HCT116 (cell line): Measurements from ENCODE around the gene MNX1. TPM values are rescaled to one million over a fixed set of nuclear protein-coding genes. Genes with fewer than 3 reads are reported as not detected.

Experiments used
- ATAC-seq: fragments of 200-7000 bp; cut with Tn5 transposase; 2 replicates; pipeline ENCODE4 v1.9.1; 2020; ENCODE audit warnings: mild to moderate bottlenecking, moderate library complexity
- BruUV-seq: library from RNA; stranded (reverse); fragments of 400-500 nt; replicated peaks from 2 replicates; lab custom pipeline; 2021; lab: Mats Ljungman, UMichigan
- CTCF ChIA-PET: fragments of 300-600 bp; sonication (Branson Sonifier 250); formaldehyde crosslinking; loops from one replicate; lab custom pipeline; 2021; ENCODE audit warnings: antibody characterized with exemption; lab: Charles Lee
- POLR2A ChIA-PET: fragments of 300-600, 350-600 bp; sonication (Branson Sonifier 250); formaldehyde crosslinking; loops from one replicate; lab custom pipeline; 2021; ENCODE audit warnings: antibody characterized with exemption; lab: Charles Lee
- RAD21 ChIA-PET, 2 experiments: fragments of 300-600 bp; sonication (Branson Sonifier 250); formaldehyde crosslinking; loops; one replicate each; lab custom pipeline; 2023; ENCODE audit warnings: low total read pairs in 2 of 2; ENCODE audit not compliant: uncharacterized antibody in 2 of 2, unreplicated experiment in 2 of 2, low non-redundant PET in 1 of 2; lab: Charles Lee
- DNase-seq: peaks from one replicate; pipeline ENCODE4 v3.0.0-alpha.2; 2010; ENCODE audit warnings: low read depth, low spot score
- H2AFZ ChIP-seq: fragments of 200-600 bp; shearing (Covaris generic), sonication (generic); 2 replicates; pipeline ENCODE4 v1.6.1; 2017; ENCODE audit warnings: low read depth, mixed run types, mixed read lengths, antibody characterized with exemption, low read length; ENCODE audit not compliant: poor library complexity, severe bottlenecking
- H3K27ac ChIP-seq: 2 replicates; pipeline ENCODE4 v1.5.1; 2012; ENCODE audit warnings: low read depth, low read length
- H3K27me3 ChIP-seq: fragments of 200-600 bp; sonication (generic); 2 replicates; pipeline ENCODE4 v1.6.1; 2016; ENCODE audit warnings: mixed run types, low read length, mixed read lengths; ENCODE audit not compliant: insufficient read depth
- H3K36me3 ChIP-seq, 2 experiments: fragments of 200-500 bp in 1 of 2; fragments of 200-600 bp in 1 of 2; sonication (Bioruptor generic) in 1 of 2; sonication (generic) in 1 of 2; 2 replicates each; pipeline versions ENCODE4 v1.5.1 to v1.6.1; 2014 to 2016; ENCODE audit warnings: low read length in 2 of 2, inconsistent platforms in 1 of 2, mixed read lengths in 1 of 2, mixed run types in 1 of 2; ENCODE audit not compliant: insufficient read depth in 2 of 2, control insufficient read depth in 1 of 2
- H3K4me1 ChIP-seq, 2 experiments: fragments of 200-600 bp in 1 of 2; sonication (generic) in 1 of 2; 2 replicates each; pipeline versions ENCODE4 v1.5.1 to v1.6.1; 2012 to 2017; ENCODE audit warnings: low read length in 2 of 2, inconsistent platforms in 1 of 2, mild to moderate bottlenecking in 1 of 2, mixed read lengths in 1 of 2, mixed run types in 1 of 2, moderate library complexity in 1 of 2; ENCODE audit not compliant: insufficient read depth in 2 of 2, control insufficient read depth in 1 of 2
- H3K4me2 ChIP-seq: fragments of 200-600 bp; sonication (generic); 2 replicates; pipeline ENCODE4 v1.6.1; 2017; ENCODE audit warnings: mixed run types, low read length, mixed read lengths
- H3K4me3 ChIP-seq, 2 experiments: fragments of 200-600 bp in 1 of 2; sonication (generic) in 1 of 2; replicated peaks in 1 of 2; 2 replicates each; pipeline ENCODE4 v1.5.1; 2011 to 2016; ENCODE audit warnings: low read length in 2 of 2, control low read depth in 1 of 2, low read depth in 1 of 2, mild to moderate bottlenecking in 1 of 2, mixed read lengths in 1 of 2, mixed run types in 1 of 2
- H3K79me2 ChIP-seq: fragments of 200-600 bp; sonication (generic); 2 replicates; pipeline ENCODE4 v1.6.1; 2017; ENCODE audit warnings: mild to moderate bottlenecking, mixed run types, low read length, moderate library complexity, mixed read lengths; ENCODE audit not compliant: insufficient read depth
- H3K9ac ChIP-seq: fragments of 200-600 bp; sonication (generic); 2 replicates; pipeline ENCODE4 v1.6.1; 2016; ENCODE audit warnings: low read length, mixed read lengths
- H3K9me2 ChIP-seq: fragments of 200-600 bp; sonication (generic), shearing (Covaris generic); 2 replicates; pipeline ENCODE4 v1.6.1; 2017; ENCODE audit warnings: mixed run types, mild to moderate bottlenecking, moderate library complexity; ENCODE audit not compliant: insufficient read depth
- H3K9me3 ChIP-seq, 2 experiments: fragments of 200-500 bp in 1 of 2; fragments of 200-600 bp in 1 of 2; sonication (Bioruptor generic) in 1 of 2; sonication (generic) in 1 of 2; 2 replicates each; pipeline ENCODE4 v1.6.1; 2014 to 2017; ENCODE audit warnings: low read length in 2 of 2, mixed read lengths in 2 of 2, inconsistent platforms in 1 of 2, low read depth in 1 of 2, mild to moderate bottlenecking in 1 of 2, mixed run types in 1 of 2, moderate library complexity in 1 of 2; ENCODE audit not compliant: control insufficient read depth in 1 of 2, insufficient read depth in 1 of 2
- H4K20me1 ChIP-seq: fragments of 200-600 bp; sonication (generic), shearing (Covaris generic); 2 replicates; pipeline ENCODE4 v1.6.1; 2017; ENCODE audit warnings: mixed run types, mild to moderate bottlenecking, moderate library complexity; ENCODE audit not compliant: insufficient read depth
- CBX3 ChIP-seq: IDR thresholded peaks from 2 replicates; pipeline ENCODE4 v1.6.1; 2012; ENCODE audit warnings: low read depth
- CEBPB ChIP-seq: IDR thresholded peaks from 2 replicates; pipeline ENCODE4 v1.6.1; 2012; ENCODE audit warnings: low read depth
- EGR1 ChIP-seq: IDR thresholded peaks from 2 replicates; pipeline ENCODE4 v1.6.1; 2012; ENCODE audit warnings: low read depth
- ELF1 ChIP-seq: IDR thresholded peaks from 2 replicates; pipeline ENCODE4 v1.6.1; 2012; ENCODE audit warnings: low read depth, borderline replicate concordance
- EZH2 ChIP-seq: fragments of 200-600 bp; sonication (generic); IDR thresholded peaks from 2 replicates; pipeline ENCODE4 v1.6.1; 2017; ENCODE audit warnings: antibody characterized with exemption, mixed run types
- EZH2phosphoT487 ChIP-seq: fragments of 200-600 bp; IDR thresholded peaks from 2 replicates; pipeline ENCODE4 v1.6.1; 2018; ENCODE audit warnings: antibody characterized with exemption, borderline replicate concordance
- FOSL1 ChIP-seq: IDR thresholded peaks from 2 replicates; pipeline ENCODE4 v1.6.1; 2012; ENCODE audit warnings: low read depth
- JUND ChIP-seq: IDR thresholded peaks from 2 replicates; pipeline ENCODE4 v1.6.1; 2012
- MAX ChIP-seq: IDR thresholded peaks from 2 replicates; pipeline ENCODE4 v1.6.1; 2012
- POLR2A ChIP-seq: IDR thresholded peaks from 2 replicates; pipeline ENCODE4 v1.7.0; 2011; ENCODE audit warnings: borderline replicate concordance; ENCODE audit not compliant: insufficient read depth, insufficient read length; ENCODE audit errors: extremely low read depth
- POLR2AphosphoS5 ChIP-seq: IDR thresholded peaks from 2 replicates; pipeline ENCODE4 v1.6.1; 2011; ENCODE audit warnings: mild to moderate bottlenecking, low read depth, low read length, moderate library complexity
- RAD21 ChIP-seq: IDR thresholded peaks from 2 replicates; pipeline ENCODE4 v1.6.1; 2012; ENCODE audit warnings: low read depth, mild to moderate bottlenecking
- REST ChIP-seq: IDR thresholded peaks from 2 replicates; pipeline ENCODE4 v1.6.1; 2012; ENCODE audit warnings: low read depth
- SP1 ChIP-seq: IDR thresholded peaks from 2 replicates; pipeline ENCODE4 v1.6.1; 2012; ENCODE audit warnings: low read depth
- SRF ChIP-seq: IDR thresholded peaks from 2 replicates; pipeline ENCODE4 v1.6.1; 2012; ENCODE audit warnings: low read depth
- TCF7L2 ChIP-seq: IDR thresholded peaks from 2 replicates; pipeline ENCODE4 v1.7.0; 2011; ENCODE audit warnings: borderline replicate concordance, inconsistent platforms; ENCODE audit not compliant: insufficient read depth, insufficient read length; ENCODE audit errors: extremely low read depth
- YY1 ChIP-seq: IDR thresholded peaks from 2 replicates; pipeline ENCODE4 v1.6.1; 2011; ENCODE audit warnings: low read length, low read depth, moderate library complexity, mild to moderate bottlenecking; ENCODE audit not compliant: insufficient replicate concordance; ENCODE audit errors: extremely low read depth
- ZBTB33 ChIP-seq: IDR thresholded peaks from 2 replicates; pipeline ENCODE4 v1.6.1; 2011; ENCODE audit warnings: mild to moderate bottlenecking, low read length, moderate library complexity; ENCODE audit not compliant: insufficient replicate concordance; ENCODE audit errors: extremely low read depth
- ZFX ChIP-seq: fragments of 450-650 bp; IDR thresholded peaks from 2 replicates; pipeline ENCODE4 v1.6.1; 2017
- ZNF274 ChIP-seq: fragments of 200-500 bp; sonication (Bioruptor generic); IDR thresholded peaks from 2 replicates; pipeline ENCODE4 v1.6.1; 2014; ENCODE audit warnings: mild to moderate bottlenecking, low read depth, low read length, inconsistent platforms
- intact Hi-C: fragments of 100-400 bp; cut with micrococcal nuclease; formaldehyde crosslinking; loops from 2 replicates; pipeline ENCODE4 v1.10.0; 2022
- total RNA-seq: library from RNA; stranded (reverse); gene quantifications from one replicate; pipeline ENCODE4 v1.2.1, GENCODE V29; 2021; ENCODE audit not compliant: unreplicated experiment

Gene MNX1
- total RNA-seq, 1 experiment from 2014 or later: 7.7 TPM

- RAD21 ChIA-PET: no interaction called here
- no peak overlapping the region for H2AFZ ChIP-seq
- BruUV-seq: no TSS peak
- H3K4me2 ChIP-seq: no peak overlapping the region
- H3K9ac ChIP-seq: no peak overlapping the region
- no peak overlapping the region for H3K27ac ChIP-seq
- CTCF ChIA-PET: no interaction called here
- DNase-seq: no peak
- peaks cover 65 to 67% of the 10 kb centered on the region in 2 experiments; a peak in 3 of 4 replicates for H3K36me3 ChIP-seq
- H3K4me3 ChIP-seq: no peak overlapping the region
- no peak for TF ChIP-seq EZH2
- no peak for TF ChIP-seq CBX3
- TF ChIP-seq ZFX: no peak
- no peak for TF ChIP-seq ZNF274
- no peak for TF ChIP-seq YY1
- no peak for TF ChIP-seq ZBTB33
- no peak for TF ChIP-seq TCF7L2
- TF ChIP-seq EZH2phosphoT487: no peak
- TF ChIP-seq REST: no peak
- TF ChIP-seq MAX: no peak
- TF ChIP-seq SRF: no peak
- no peak for TF ChIP-seq SP1
- no peak for TF ChIP-seq CEBPB
- no peak for TF ChIP-seq POLR2A
- no peak for TF ChIP-seq ELF1
- TF ChIP-seq EGR1: no peak
- TF ChIP-seq JUND: no peak
- TF ChIP-seq RAD21: no peak
- TF ChIP-seq FOSL1: no peak
- TF ChIP-seq POLR2AphosphoS5: no peak
- TF ChIP-seq, all 23 proteins: peak for 0
- no peak for ATAC-seq
- POLR2A ChIA-PET: no interaction called here
- intact Hi-C loops: no loop called here
- Histone ChIP-seq H3K9me3 (no peaks in the 10 kb centered on the region), H4K20me1 (no peaks in the 10 kb centered on the region), H3K4me1 (no peaks in the 10 kb centered on the region), H3K79me2 (peaks cover 38% of the 10 kb centered on the region), H3K9me2 (no peaks in the 10 kb centered on the region), H3K27me3 (no peaks in the 10 kb centered on the region)
These were observed 45.5 kb downstream of the MNX1 start for GRCh38 chr7:156964971-156965370.
